ENCODE results near the gene SEMA3E. TPM values are rescaled to one million over a fixed set of nuclear protein-coding genes. Genes with fewer than 3 reads are reported as not detected.

Gene SEMA3E
- total RNA-seq, 1 donor from 2014 or later = 0.35 TPM

GRCh38 chr7:83457022-83457892 lies 191.7 kb downstream of the SEMA3E start:
- TF ChIP-seq CTCF (conservative IDR thresholded peaks at IDR 0.05; ENCODE audit: low read depth, low read length) = no peak
- no peak for DNase-seq (ENCODE audit: low read depth)
- no peak overlapping the region for H3K4me3 ChIP-seq (ENCODE audit: low read depth, low read length)

- TF ChIP-seq CTCF (conservative IDR thresholded peaks at IDR 0.05; ENCODE audit: low read depth, low read length) = no peak
- DNase-seq (ENCODE audit: low read depth) = no peak
- H3K4me3 ChIP-seq (ENCODE audit: low read depth, low read length) = no peak overlapping the region
These were observed 192.5 kb downstream of the SEMA3E start for GRCh38 chr7:83456413-83456812.

GRCh38 chr7:83455612-83456011 lies 193.3 kb downstream of the SEMA3E start:
- TF ChIP-seq CTCF (conservative IDR thresholded peaks at IDR 0.05; ENCODE audit: low read depth, low read length) = no peak
- no peak for DNase-seq (ENCODE audit: low read depth)

GRCh38 chr7:83452256-83452655 lies 196.7 kb downstream of the SEMA3E start:
- H3K4me3 ChIP-seq (ENCODE audit: low read depth, low read length) = no peak overlapping the region
- DNase-seq (ENCODE audit: low read depth) = no peak
- no peak for TF ChIP-seq CTCF (conservative IDR thresholded peaks at IDR 0.05; ENCODE audit: low read depth, low read length)

More at GRCh38 chr7:83455612-83456011, 193.3 kb downstream of the SEMA3E start:
- no peak overlapping the region for H3K4me3 ChIP-seq (ENCODE audit: low read depth, low read length)

GRCh38 chr7:83451501-83452045 lies 197.4 kb downstream of the SEMA3E start:
- no peak for DNase-seq (ENCODE audit: low read depth)

GRCh38 chr7:83449781-83450180 lies 199.2 kb downstream of the SEMA3E start:
- H3K4me3 ChIP-seq (ENCODE audit: low read depth, low read length) = no peak overlapping the region
- no peak for TF ChIP-seq CTCF (conservative IDR thresholded peaks at IDR 0.05; ENCODE audit: low read depth, low read length)
- no peak for DNase-seq (ENCODE audit: low read depth)

More at GRCh38 chr7:83451501-83452045, 197.4 kb downstream of the SEMA3E start:
- TF ChIP-seq CTCF (conservative IDR thresholded peaks at IDR 0.05; ENCODE audit: low read depth, low read length) = no peak
- no peak overlapping the region for H3K4me3 ChIP-seq (ENCODE audit: low read depth, low read length)
